Sigmoid colon (tissue), 4 donors: ENCODE results near the gene TTC33.

Experiments used
- POLR2A ChIP-seq, 2 donors: fragments of 450-650 bp; IDR thresholded peaks; one replicate each; pipeline ENCODE4 v1.6.1; 2016; ENCODE audit warnings: antibody characterized with exemption in 2 of 2, mild to moderate bottlenecking in 2 of 2, moderate library complexity in 2 of 2
- POLR2AphosphoS5 ChIP-seq, 4 donors: sonication (generic); formaldehyde crosslinking; IDR thresholded peaks; one replicate each; pipeline ENCODE4 v1.6.1; 2017; ENCODE audit warnings: antibody characterized with exemption in 4 of 4
- TF ChIP-seq, protein P1 (sequence below), 4 experiments: fragments of 450-650 bp in 3 of 4; fragments of 200-600 bp in 1 of 4; IDR thresholded peaks; one replicate each; pipeline ENCODE4 v1.5.1; 2016 to 2019; ENCODE audit warnings: antibody characterized with exemption in 4 of 4, mild to moderate bottlenecking in 3 of 4, moderate library complexity in 2 of 4

DNA sequence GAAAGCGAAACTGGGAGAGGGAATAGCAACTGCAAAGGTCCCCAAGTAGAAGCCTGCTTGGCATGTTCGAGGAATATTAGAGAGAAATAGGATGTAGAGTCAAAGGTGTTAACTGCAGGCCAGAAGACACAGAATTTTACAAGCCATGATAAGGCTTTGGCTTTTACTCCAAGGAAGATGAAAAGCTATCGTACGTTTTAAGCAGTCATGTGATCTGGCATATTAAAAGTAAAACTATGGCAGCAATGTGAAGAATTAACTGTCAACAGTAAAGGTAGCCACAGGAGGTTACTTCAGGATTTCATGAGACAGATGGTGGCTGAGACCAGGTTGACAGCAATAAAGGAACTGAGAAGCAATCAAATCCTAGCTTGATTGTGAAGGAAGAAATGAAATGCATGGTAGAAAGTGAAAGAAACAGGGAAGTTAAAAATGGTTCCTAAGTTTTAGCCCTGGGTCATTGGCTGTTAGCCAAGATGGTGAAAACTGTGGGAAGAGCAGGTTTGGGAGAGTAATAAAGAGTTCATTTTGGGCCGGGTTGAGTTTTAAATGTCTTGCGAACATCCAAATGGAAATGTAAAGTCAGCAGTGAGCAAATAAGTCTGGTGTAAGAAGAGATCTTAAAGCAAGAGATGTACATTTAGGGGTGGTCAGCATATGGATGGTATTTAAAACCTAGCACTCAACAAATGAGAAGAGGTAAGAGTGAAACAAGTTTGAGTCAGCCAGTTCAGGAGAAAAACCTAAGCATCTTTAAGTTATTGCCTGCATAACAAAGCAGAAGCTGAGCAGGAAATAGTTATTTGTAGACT is 20.3 kb upstream of the TTC33 start:
- TF ChIP-seq, protein P1, sequence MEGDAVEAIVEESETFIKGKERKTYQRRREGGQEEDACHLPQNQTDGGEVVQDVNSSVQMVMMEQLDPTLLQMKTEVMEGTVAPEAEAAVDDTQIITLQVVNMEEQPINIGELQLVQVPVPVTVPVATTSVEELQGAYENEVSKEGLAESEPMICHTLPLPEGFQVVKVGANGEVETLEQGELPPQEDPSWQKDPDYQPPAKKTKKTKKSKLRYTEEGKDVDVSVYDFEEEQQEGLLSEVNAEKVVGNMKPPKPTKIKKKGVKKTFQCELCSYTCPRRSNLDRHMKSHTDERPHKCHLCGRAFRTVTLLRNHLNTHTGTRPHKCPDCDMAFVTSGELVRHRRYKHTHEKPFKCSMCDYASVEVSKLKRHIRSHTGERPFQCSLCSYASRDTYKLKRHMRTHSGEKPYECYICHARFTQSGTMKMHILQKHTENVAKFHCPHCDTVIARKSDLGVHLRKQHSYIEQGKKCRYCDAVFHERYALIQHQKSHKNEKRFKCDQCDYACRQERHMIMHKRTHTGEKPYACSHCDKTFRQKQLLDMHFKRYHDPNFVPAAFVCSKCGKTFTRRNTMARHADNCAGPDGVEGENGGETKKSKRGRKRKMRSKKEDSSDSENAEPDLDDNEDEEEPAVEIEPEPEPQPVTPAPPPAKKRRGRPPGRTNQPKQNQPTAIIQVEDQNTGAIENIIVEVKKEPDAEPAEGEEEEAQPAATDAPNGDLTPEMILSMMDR (IDR thresholded peaks at IDR 0.05) = no peak
- TF ChIP-seq POLR2AphosphoS5 (IDR thresholded peaks at IDR 0.05) (no peak), POLR2A (IDR thresholded peaks at IDR 0.05) (no peak)
